NT2/D1 (cell line): ENCODE measurements around the gene FRMPD4.

Experiments
- YY1 ChIP-seq: IDR thresholded peaks from 2 replicates; pipeline ENCODE4 v1.6.1; 2011; ENCODE audit not compliant: insufficient read length, insufficient read depth
- ZNF274 ChIP-seq: IDR thresholded peaks from 2 replicates; pipeline ENCODE4 v1.6.1; 2011; ENCODE audit warnings: mild to moderate bottlenecking, low read depth, low read length

DNA sequence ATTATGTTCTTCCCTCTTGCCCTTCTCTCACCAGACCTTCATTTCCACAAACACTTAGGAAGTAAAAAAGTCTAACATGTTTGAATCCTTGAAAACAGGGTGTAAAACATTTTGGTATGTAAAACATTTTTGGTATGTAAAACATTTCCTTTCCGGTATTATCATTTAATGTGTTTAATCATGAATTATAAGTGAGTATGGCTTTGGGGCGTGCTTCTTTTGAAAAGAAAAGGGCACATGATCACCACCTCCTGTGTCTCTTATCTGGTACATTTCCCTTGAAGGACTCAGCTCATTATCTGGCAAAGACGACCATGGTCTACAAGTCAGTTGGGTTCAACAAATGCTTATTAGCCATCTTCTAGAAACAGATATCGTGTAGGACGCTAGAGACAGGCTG, 283.6 kb downstream of the FRMPD4 start:
- no peak for TF ChIP-seq ZNF274
- TF ChIP-seq YY1: no peak
